ENCODE measurements around the gene GMPPA. TPM values are rescaled to one million over a fixed set of nuclear protein-coding genes. Genes with fewer than 3 reads are reported as not detected.
A peak's percentile ranks its signal among the peaks of the same experiment; 100 is the strongest.

Gene GMPPA
- total and polyA plus RNA-seq, 9 of the 15 experiments (the other 6 are each of a cell fraction or from before 2014, with no cell fraction given) = 7.0 to 101 (median 66.7) TPM

DNA sequence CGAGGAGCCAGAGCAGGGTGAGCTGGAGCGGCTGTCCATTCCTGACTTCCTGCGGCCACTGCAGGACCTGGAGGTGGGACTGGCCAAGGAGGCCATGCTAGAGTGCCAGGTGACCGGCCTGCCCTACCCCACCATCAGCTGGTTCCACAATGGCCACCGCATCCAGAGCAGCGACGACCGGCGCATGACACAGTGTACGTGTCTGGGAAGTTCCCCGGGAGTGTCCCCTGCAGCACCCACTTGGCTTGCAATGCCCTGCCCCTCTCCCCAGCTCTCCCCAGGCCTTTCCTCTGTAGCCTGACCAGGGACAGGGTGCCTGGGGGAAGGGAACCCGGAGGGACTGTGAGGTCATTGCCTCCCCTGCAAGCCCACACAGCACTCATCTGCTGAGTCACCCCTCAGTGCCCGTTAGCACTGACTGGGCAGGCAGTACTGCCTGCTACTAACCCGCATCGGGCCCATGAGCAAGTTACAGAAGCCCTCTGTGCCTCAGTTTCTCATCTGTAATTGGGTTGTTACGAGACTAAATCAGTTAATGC, 29.4 kb upstream of the GMPPA start (continued):
- TF ChIP-seq, protein P1, sequence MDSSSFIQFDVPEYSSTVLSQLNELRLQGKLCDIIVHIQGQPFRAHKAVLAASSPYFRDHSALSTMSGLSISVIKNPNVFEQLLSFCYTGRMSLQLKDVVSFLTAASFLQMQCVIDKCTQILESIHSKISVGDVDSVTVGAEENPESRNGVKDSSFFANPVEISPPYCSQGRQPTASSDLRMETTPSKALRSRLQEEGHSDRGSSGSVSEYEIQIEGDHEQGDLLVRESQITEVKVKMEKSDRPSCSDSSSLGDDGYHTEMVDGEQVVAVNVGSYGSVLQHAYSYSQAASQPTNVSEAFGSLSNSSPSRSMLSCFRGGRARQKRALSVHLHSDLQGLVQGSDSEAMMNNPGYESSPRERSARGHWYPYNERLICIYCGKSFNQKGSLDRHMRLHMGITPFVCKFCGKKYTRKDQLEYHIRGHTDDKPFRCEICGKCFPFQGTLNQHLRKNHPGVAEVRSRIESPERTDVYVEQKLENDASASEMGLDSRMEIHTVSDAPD (CRISPR knock-in tag; IDR thresholded peaks at IDR 0.05) = no peak
- TF ChIP-seq JUN (IDR thresholded peaks at IDR 0.05; ENCODE audit: borderline replicate concordance, low read depth, low read length) (peak; percentile 23; the same call in 1 of the 2 replicates), JUN (CRISPR knock-in tag; IDR thresholded peaks at IDR 0.05; ENCODE audit: borderline replicate concordance) (no peak), CBFB (CRISPR knock-in tag; IDR thresholded peaks at IDR 0.05) (no peak), MBD2 (IDR thresholded peaks at IDR 0.05; ENCODE audit: borderline replicate concordance, low read depth) (no peak), ZNF77 (CRISPR knock-in tag; IDR thresholded peaks at IDR 0.05) (no peak), E2F5 (CRISPR knock-in tag; IDR thresholded peaks at IDR 0.05) (no peak), PTRF (tag; IDR thresholded peaks at IDR 0.05) (no peak)

GRCh38 chr2:219470429-219470828, 28.3 kb upstream of the GMPPA start:
- ChIA-PET POLR2A (interaction anchor here (0.6 kb wide), 2 partner anchors 17 to 34 kb away, joined by 3 read pairs; no protein-coding TSS in a partner anchor), CTCF (ENCODE audit: low intra/inter-chr PET ratio) (no interaction called here)
- H3K27me3 ChIP-seq (ENCODE audit: control insufficient read depth in 2 of 2, insufficient read depth in 2 of 2, low read length in 2 of 2) = no peaks in the 10 kb centered on the region
- ATAC-seq (no peak), DNase-seq (ENCODE audit: extremely low read depth in 1 of 4, low spot score in 3 of 4) (peak in 1 of 4 experiments; percentile 18), FAIRE-seq (no peak)
- H3K4me1 ChIP-seq (replicated peaks in 1 of 2; ENCODE audit: control insufficient read depth in 2 of 2, insufficient read depth in 2 of 2, low read length in 2 of 2) = peaks cover 19 to 62% of the 10 kb centered on the region in 2 experiments; a peak in 4 of 5 replicates
- intact Hi-C loops (cut with micrococcal nuclease) (no loop called here), in situ Hi-C loops (cut with MboI) (loop anchor here (10.0 kb wide), 1 partner anchor 54 kb away; no protein-coding TSS in a partner anchor)
- no peak overlapping the region for H2AFZ ChIP-seq (ENCODE audit: low read depth, low read length)
- H3K36me3 ChIP-seq (ENCODE audit: control insufficient read depth, insufficient read depth, low read length) = no peaks in the 10 kb centered on the region
- H4K20me1 ChIP-seq (replicated peaks; ENCODE audit: control insufficient read depth, insufficient read depth, low read length) = no peaks in the 10 kb centered on the region
- no peak overlapping the region for H3K4me3 ChIP-seq
- H3K9ac ChIP-seq (ENCODE audit: insufficient read depth in 1 of 2, low read depth in 2 of 2, low read length in 2 of 2) = peak overlapping the region in 1 of 2 experiments; percentile 78; a peak in 1 of 4 replicates
- TF ChIP-seq MEIS2 (IDR thresholded peaks at IDR 0.05; ENCODE audit: partially characterized antibody) (peak; percentile 27), ESRRA (IDR thresholded peaks at IDR 0.05; ENCODE audit: borderline replicate concordance, low read depth) (0 out of 2 replicates have a peak, but pooled peaks have one; percentile 20), ZNF561 (CRISPR knock-in tag; conservative IDR thresholded peaks at IDR 0.05) (no peak), KDM1A (IDR thresholded peaks at IDR 0.05) (0 out of 4 replicates have a peak, but pooled peaks of 1 of the 2 experiments have one; percentile 2), MXD1 (CRISPR knock-in tag; IDR thresholded peaks at IDR 0.05; ENCODE audit: borderline replicate concordance, poor library complexity, severe bottlenecking) (no peak), TFAM (CRISPR knock-in tag; conservative IDR thresholded peaks at IDR 0.05) (no peak)
- no peak overlapping the region; the same call in 1 of the 2 replicates for H3K4me2 ChIP-seq (ENCODE audit: insufficient read depth, low read length)
- no TSS peak for BruUV-seq (replicated peaks)
- H3K27ac ChIP-seq (ENCODE audit: extremely low read depth, low read depth, low read length) = no peak overlapping the region
- H3K79me2 ChIP-seq (ENCODE audit: control insufficient read depth, insufficient read depth, low read length) = no peaks in the 10 kb centered on the region
- no peaks in the 10 kb centered on the region for H3K9me3 ChIP-seq (replicated peaks; ENCODE audit: control insufficient read depth, insufficient read depth, low read depth, low read length)
- 25% methylated on average over 4 of the region's 4 CpGs for WGBS (ENCODE audit: insufficient coverage, low coverage, missing lambda C conversion rate)
- no peaks in the 10 kb centered on the region for H3K9me1 ChIP-seq (ENCODE audit: control insufficient read depth, insufficient read depth, low read length)

Measured in K562 (cell line).